Effector memory CD8-positive, alpha-beta T cell (primary cell): ENCODE results near the gene ANKS1A.
"Not testable (repeated sequence)": the region's sequence is repeated elsewhere in the genome, so short reads cannot be mapped to it uniquely, and the experiment has no call there.

Experiments used
- ATAC-seq: fragments of 150-1000 bp; cut with Tn5 transposase; replicated peaks from 2 replicates; pipeline ENCODE4 v1.10.0; 2021; ENCODE audit warnings: mild to moderate bottlenecking, moderate library complexity
- DNase-seq, 3 experiments: peaks; one replicate each; pipeline ENCODE4 v3.0.0; 2021
- H3K27ac Mint-ChIP-seq, 2 donors: one replicate each; pipeline ENCODE4 v1.8.0; 2022; ENCODE audit warnings: mild to moderate bottlenecking in 2 of 2, mixed read lengths in 2 of 2, moderate library complexity in 2 of 2
- H3K27me3 Mint-ChIP-seq, 2 donors: one replicate each; pipeline ENCODE4 v1.8.0; 2022; ENCODE audit warnings: mixed read lengths in 2 of 2
- H3K36me3 Mint-ChIP-seq: one replicate; pipeline ENCODE4 v1.8.0; 2022; ENCODE audit warnings: mild to moderate bottlenecking, moderate library complexity, mixed read lengths; ENCODE audit not compliant: insufficient read depth
- H3K4me1 Mint-ChIP-seq, 2 donors: one replicate each; pipeline ENCODE4 v1.8.0; 2022; ENCODE audit warnings: low read depth in 2 of 2, mixed read lengths in 2 of 2
- H3K4me3 Mint-ChIP-seq, 2 donors: one replicate each; pipeline ENCODE4 v1.8.0; 2022; ENCODE audit warnings: mild to moderate bottlenecking in 2 of 2, mixed read lengths in 2 of 2, moderate library complexity in 2 of 2
- H3K9me3 Mint-ChIP-seq, 2 donors: one replicate each; pipeline ENCODE4 v1.8.0; 2022; ENCODE audit warnings: mixed read lengths in 2 of 2

The ANKS1A gene

GRCh38 chr6:35124356-35124755 lies 235.3 kb downstream of the ANKS1A start:
- Mint-ChIP-seq H3K27me3 (peaks cover 15 to 21% of the 10 kb centered on the region in 2 donors), H3K9me3 (no peaks in the 10 kb centered on the region), H3K36me3 (no peaks in the 10 kb centered on the region), H3K27ac (no peak overlapping the region), H3K4me3 (no peak overlapping the region), H3K4me1 (no peaks in the 10 kb centered on the region)
- no peak for ATAC-seq
- DNase-seq = no peak

- ATAC-seq = no peak
- Mint-ChIP-seq H3K4me1 (no peaks in the 10 kb centered on the region), H3K9me3 (no peaks in the 10 kb centered on the region), H3K27me3 (peaks cover 9 to 11% of the 10 kb centered on the region in 2 donors), H3K4me3 (no peak overlapping the region), H3K27ac (no peak overlapping the region), H3K36me3 (no peaks in the 10 kb centered on the region)
- no peak for DNase-seq
Measured at GRCh38 chr6:35128042-35128441, 239.0 kb downstream of the ANKS1A start.

DNA sequence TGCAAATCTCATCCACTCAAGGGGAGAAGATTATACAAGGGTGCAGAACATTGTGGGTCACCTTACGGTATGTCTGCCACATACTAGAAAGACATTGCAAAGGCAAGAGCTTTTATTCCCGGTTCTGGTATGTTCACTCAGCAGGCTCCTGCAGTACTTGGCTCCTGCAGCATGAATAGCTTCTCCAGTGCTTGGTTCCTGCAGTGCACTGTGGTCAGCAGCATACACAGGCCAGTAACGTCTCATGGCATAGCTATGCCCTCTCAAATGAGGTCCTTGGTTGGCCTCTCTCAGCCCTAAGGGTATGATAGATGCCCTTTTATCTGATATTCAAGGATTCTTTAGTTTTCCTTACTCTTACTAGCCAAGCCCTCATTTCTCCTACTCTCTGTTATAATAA lies 239.4 kb downstream of the ANKS1A start:
- DNase-seq (no peak), ATAC-seq (no peak)

DNA sequence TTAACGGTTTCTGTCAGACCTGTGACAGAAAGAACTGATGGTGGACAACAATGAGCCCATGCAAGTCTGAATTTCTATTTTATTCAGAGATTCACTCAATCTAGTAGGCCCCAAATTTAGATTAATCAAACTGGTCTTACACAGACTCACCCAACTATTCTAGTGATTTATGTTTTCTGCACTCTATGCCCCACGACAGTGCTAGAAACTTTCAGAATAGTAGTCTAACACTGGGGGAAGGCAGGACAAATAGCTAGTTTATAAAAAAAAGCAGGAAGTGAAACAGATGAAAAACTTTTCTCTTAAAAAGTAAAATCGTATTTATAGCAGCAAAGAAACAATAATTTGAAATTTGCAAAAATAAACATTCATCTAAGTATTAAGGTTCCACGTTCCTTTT lies 247.1 kb downstream of the ANKS1A start:
- ATAC-seq (no peak), DNase-seq (no peak)
- H3K9me3 Mint-ChIP-seq = no peaks in the 10 kb centered on the region
- peaks cover 30 to 34% of the 10 kb centered on the region in 2 donors for H3K27me3 Mint-ChIP-seq
- H3K36me3 Mint-ChIP-seq = peaks cover 4% of the 10 kb centered on the region
- H3K4me3 Mint-ChIP-seq = no peak overlapping the region
- H3K27ac Mint-ChIP-seq = no peak overlapping the region
- peaks cover 10 to 11% of the 10 kb centered on the region in 2 donors for H3K4me1 Mint-ChIP-seq

More for the DNA sequence above, 239.4 kb downstream of the ANKS1A start:
- Mint-ChIP-seq H3K4me1 (no peaks in the 10 kb centered on the region), H3K27ac (no peak overlapping the region), H3K27me3 (peaks cover 9 to 11% of the 10 kb centered on the region in 2 donors), H3K36me3 (no peaks in the 10 kb centered on the region), H3K4me3 (no peak overlapping the region), H3K9me3 (no peaks in the 10 kb centered on the region)

DNA sequence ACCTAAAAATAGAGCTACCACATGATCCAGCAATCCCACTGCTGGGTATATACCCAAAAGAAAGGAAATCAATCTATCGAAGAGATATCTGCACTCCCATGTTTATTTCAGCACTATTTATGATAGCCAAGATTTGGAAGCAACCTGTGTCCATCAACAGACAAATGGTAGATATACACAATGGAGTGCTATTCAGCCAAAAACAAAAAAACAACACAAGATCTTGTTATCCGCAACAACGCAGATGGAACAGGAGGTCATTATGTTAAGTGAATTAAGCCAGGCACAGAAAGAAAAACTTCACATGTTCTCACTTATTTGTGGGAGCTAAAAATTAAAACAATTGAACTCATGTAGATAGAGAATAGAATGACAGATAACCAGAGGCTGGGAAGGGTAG lies 249.1 kb downstream of the ANKS1A start:
- not testable (repeated sequence) for H3K9me3 Mint-ChIP-seq, H3K27ac Mint-ChIP-seq, H3K4me3 Mint-ChIP-seq, H3K36me3 Mint-ChIP-seq, DNase-seq, ATAC-seq
- H3K27me3 Mint-ChIP-seq = peaks cover 26 to 37% of the 10 kb centered on the region in 2 donors
- H3K4me1 Mint-ChIP-seq = peaks cover 11% of the 10 kb centered on the region in 2 donors

DNA sequence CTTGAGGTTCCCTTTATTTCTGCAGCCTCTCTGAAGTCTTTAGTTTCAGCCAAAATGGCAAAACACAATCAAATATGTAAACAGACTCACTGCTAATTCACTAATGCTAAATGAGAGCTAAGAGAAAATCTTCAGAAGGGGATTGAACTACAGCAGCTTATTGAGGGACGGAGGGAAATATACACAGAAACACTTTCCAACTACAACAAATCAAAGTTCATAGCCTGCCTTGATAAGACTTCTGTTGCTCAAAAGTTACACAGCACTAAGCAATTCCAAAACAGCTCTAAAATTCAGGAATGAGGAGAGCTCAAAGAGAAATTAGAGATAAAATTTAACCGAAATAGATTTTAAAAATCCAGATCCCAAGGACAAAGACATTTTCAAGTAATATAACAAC lies 250.4 kb downstream of the ANKS1A start:
- Mint-ChIP-seq H3K27me3 (peaks cover 26 to 37% of the 10 kb centered on the region in 2 donors), H3K4me3 (no peak overlapping the region), H3K9me3 (no peaks in the 10 kb centered on the region), H3K4me1 (peaks cover 11% of the 10 kb centered on the region in 2 donors), H3K27ac (no peak overlapping the region), H3K36me3 (peaks cover 4% of the 10 kb centered on the region)
- DNase-seq = no peak
- ATAC-seq = no peak

DNA sequence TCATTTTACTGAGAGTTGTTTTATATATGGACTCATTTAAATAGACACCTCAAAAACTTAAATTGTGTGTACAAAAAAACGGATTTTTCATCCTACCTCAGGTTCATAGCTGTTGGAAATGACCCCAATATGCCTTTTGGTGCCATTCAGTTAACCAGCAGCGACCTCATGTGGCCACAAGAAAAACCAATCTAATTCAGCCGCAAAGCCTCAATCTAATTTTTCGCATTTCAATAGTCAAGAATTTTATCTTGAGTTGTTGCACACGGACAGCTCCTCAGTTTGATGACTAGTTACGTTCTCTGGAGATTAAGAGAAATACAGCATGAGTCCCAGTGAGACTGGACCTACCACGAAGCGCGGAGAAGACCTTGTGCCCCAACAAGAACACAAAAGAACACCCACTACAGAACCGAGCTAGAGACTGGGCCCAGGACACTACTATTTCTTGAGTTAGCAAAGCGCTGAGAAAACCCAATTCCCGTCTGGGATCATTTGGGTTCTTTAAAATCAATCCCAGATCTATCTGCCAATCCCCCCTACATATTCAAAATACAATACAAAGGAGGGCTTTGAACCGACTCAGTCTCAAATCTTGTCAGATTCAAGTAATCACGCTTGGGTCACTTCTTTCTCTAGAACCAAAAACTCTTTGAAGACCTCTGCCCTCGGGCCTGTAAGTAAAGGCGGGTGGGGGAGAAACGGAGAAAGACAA lies 251.0 kb downstream of the ANKS1A start:
- H3K27ac Mint-ChIP-seq = peak overlapping the region; percentile 33 to 53

GRCh38 chr6:35140639-35141006 lies 251.6 kb downstream of the ANKS1A start:
- peaks cover 26 to 37% of the 10 kb centered on the region in 2 donors for H3K27me3 Mint-ChIP-seq
- ATAC-seq (no peak), DNase-seq (no peak)
- peak overlapping the region; percentile 33 to 53 for H3K27ac Mint-ChIP-seq
- H3K4me1 Mint-ChIP-seq = peaks cover 11% of the 10 kb centered on the region in 2 donors
- H3K36me3 Mint-ChIP-seq = peaks cover 4% of the 10 kb centered on the region
- H3K9me3 Mint-ChIP-seq = no peaks in the 10 kb centered on the region
- H3K4me3 Mint-ChIP-seq = peak overlapping the region; percentile 67 to 76

More for the DNA sequence above, 251.0 kb downstream of the ANKS1A start:
- Mint-ChIP-seq H3K9me3 (no peaks in the 10 kb centered on the region), H3K4me1 (peaks cover 11% of the 10 kb centered on the region in 2 donors), H3K4me3 (peak overlapping the region; percentile 67 to 76), H3K36me3 (peaks cover 4% of the 10 kb centered on the region), H3K27me3 (peaks cover 26 to 37% of the 10 kb centered on the region in 2 donors)
- peak; percentile 28 to 34 (median 32) for DNase-seq
- ATAC-seq = peak; percentile 14
